Fibroblast of villous mesenchyme (primary cell): ENCODE results near the gene ACAA2. TPM values are rescaled to one million over a fixed set of nuclear protein-coding genes. Genes with fewer than 3 reads are reported as not detected.
"Not testable (repeated sequence)": the region's sequence is repeated elsewhere in the genome, so short reads cannot be mapped to it uniquely, and the experiment has no call there.

Experiments
- DNase-seq: peaks from one replicate; pipeline ENCODE4 v3.0.0-alpha.2; 2010; ENCODE audit warnings: low read depth
- H3K4me3 ChIP-seq: 2 replicates; pipeline ENCODE4 v1.5.1; 2011; ENCODE audit warnings: low read depth, mild to moderate bottlenecking, low read length
- total RNA-seq: library from RNA; depleted of rRNA; stranded (reverse); fragments of >200 nt; gene quantifications from 2 replicates; pipeline ENCODE4 v1.2.3, GENCODE V29; 2012
- TF ChIP-seq, protein P1 (sequence below): IDR thresholded peaks from 2 replicates; pipeline ENCODE4 v1.5.1; 2012; ENCODE audit warnings: low read depth, mild to moderate bottlenecking, low read length; ENCODE audit not compliant: insufficient read depth

ACAA2 gene
- total RNA-seq, 1 donor: 31.5 TPM

DNA sequence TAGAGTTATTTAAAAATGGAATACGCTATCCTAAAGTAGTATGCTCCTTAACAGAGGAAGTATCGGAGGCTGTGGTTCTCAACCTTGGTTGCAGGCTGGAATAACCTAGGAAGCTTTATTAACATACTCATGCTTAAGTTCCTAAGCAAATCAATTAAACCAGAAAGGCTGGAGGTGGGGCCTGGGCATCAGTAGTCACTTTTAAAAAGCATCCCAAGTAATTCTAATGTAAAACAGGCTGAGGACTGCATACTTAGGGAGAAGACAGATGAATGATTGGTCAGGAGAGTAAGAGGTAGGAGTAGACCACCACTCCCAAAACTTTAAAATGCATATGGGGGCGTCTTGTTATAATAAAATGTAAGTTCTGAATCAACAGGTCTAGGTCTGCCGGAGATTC is 15.3 kb downstream of the ACAA2 start:
- no peak overlapping the region for H3K4me3 ChIP-seq
- TF ChIP-seq, protein P1, sequence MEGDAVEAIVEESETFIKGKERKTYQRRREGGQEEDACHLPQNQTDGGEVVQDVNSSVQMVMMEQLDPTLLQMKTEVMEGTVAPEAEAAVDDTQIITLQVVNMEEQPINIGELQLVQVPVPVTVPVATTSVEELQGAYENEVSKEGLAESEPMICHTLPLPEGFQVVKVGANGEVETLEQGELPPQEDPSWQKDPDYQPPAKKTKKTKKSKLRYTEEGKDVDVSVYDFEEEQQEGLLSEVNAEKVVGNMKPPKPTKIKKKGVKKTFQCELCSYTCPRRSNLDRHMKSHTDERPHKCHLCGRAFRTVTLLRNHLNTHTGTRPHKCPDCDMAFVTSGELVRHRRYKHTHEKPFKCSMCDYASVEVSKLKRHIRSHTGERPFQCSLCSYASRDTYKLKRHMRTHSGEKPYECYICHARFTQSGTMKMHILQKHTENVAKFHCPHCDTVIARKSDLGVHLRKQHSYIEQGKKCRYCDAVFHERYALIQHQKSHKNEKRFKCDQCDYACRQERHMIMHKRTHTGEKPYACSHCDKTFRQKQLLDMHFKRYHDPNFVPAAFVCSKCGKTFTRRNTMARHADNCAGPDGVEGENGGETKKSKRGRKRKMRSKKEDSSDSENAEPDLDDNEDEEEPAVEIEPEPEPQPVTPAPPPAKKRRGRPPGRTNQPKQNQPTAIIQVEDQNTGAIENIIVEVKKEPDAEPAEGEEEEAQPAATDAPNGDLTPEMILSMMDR: no peak
- no peak for DNase-seq

DNA sequence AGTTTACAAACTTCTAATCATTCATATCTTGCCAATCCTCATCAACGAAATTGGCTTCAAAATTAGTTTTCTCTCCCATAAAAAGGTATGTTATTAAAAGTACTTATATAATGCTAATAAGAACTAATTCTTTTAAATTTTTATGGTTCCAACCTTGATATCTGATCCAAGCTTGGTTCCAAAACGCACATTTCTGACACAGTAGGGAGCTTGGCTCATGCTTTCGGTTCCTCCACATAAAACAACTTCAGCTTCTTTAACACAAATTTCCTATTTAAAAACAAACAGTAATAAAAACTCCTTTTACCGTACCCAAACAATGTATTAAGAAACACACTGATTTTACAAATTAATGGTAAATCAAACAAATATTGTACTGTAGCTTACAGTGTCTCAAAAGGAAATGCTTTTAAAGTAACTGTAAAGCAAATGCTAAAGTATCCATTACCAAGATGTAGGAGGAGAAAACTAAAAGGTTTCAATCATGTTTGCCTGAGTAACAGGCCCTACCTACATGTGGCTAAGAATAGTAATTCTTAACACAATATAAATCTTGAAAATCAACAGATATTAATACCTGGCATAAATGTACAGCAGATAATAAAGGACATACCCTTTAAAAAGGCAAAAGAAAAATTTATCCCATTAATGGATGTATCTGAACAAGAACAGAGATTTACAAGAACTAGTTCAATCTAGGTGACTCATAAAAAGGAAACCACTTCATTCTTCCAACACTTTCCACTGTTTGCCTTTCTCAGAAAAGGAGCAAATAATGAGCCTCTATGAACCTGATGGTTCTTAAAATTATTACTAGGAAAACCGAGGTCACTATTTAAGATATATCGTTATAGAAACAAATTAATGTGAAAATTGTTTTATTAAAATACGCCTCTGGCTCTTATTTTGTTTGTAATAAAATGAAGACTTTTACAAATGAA is 17.5 kb downstream of the ACAA2 start:
- no peak for DNase-seq
- no peak overlapping the region for H3K4me3 ChIP-seq
- TF ChIP-seq, protein P1: no peak

DNA sequence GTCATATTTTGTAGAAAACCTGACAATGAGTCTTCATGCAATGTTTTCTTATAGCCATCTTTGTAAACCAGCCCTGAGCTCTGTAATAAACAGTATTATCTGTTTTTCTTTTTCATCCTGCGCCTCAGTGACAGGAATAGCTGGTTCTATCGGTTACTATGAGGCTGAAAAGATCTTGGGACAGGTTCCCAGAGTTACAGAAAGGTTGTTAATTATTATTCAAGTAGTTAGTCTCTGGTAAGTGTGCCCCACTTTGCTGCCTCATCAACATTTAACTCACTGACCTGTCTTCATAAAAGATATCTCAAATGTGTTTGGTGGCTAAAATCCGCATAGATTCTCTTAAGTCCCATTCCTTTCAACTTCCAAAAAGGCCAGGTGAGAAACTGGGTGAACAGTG is 18.6 kb downstream of the ACAA2 start:
- TF ChIP-seq, protein P1: no peak
- H3K4me3 ChIP-seq: no peak overlapping the region
- no peak for DNase-seq

DNA sequence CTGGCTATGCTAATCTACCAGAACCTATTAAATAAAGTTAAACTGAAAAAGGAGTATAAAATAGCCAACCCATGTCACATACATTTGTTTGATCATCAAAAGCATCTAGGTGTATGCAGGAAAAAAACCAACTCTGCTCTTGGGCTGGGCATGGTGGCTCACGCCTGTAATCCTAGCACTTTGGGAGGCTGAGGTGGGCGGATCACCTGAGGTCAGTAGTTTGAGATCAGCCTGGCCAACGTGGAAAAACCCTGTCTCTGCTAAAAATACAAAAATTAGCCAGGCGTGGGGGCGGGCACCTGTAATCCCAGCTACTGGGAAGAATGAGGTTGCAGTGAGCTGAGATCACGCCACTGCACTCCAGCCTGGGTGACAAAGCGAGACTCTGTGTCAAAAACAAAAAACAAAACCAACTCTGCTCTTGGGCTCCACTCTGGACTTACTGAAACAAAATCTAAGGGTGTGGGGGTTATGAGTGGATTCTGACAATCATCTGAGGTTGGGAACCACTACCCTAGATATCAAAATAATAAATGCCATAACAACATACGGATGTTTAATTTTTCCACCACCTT is 23.7 kb downstream of the ACAA2 start:
- H3K4me3 ChIP-seq, DNase-seq: not testable (repeated sequence)

DNA sequence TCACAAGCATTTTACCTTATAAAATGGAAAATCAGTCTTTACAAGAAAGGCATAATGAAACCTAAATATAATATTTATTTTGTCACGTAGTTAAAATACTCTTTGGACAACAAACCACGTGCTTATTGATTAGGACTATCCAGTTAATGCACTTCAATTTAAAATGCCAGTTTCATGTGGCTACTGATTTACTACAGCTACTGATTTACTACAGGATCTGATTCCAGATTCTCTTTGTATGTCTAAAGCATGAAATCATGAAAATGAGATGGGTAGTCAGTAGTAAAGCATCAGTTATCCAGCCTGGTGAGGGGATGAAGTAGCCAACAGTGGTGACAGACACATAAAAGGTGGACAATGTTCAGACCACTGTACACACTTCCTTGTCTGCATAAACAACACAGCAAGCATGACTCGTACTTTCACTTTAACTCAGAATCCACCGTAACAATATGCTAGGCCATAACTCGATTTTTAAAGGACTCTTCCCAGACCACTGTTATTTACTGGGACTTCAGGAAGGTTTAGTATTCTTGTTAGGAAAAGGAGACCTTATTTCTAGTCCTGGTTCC is 24.9 kb downstream of the ACAA2 start:
- H3K4me3 ChIP-seq: peak overlapping the region; percentile 32
- peak; percentile 67 for DNase-seq
- TF ChIP-seq, protein P1: no peak

DNA sequence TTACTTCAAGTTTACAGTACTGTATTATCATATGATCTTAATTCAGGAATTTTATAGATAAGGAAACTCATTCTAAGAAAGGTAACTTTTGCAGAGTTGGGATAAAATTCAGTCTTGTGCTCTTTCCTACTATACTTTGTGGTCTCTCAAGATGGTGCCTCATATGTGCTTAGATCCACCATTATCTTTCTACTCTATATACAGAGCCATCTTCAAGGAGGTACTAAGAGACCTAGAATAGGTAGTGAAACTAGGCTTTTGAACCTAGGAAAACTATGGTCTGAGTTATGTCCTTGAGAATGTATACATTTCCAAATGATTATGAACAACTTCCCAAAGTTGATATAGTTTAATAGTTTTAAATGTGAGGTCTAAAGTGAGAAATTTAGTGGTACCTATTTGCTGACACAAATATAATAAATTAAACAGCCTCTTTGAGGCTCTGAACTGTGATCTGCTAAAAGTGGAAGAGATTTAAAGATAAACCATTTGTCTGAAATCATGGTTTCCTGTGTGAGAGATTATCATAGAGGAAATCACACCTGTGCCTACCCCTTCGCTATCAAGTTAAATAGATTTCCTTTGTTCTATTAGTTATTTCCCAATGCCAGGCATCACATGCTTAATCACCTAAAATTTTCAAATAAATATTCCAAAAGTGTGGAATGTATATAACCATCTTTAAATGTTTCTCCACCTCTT is 27.2 kb downstream of the ACAA2 start:
- TF ChIP-seq, protein P1: no peak
- H3K4me3 ChIP-seq: no peak overlapping the region
- no peak for DNase-seq
